HFFc6 (cell line): ENCODE data around the gene ZNF407. TPM values are rescaled to one million over a fixed set of nuclear protein-coding genes. Genes with fewer than 3 reads are reported as not detected.

Experiments used
- DNase-seq: peaks from one replicate; pipeline ENCODE4 v3.0.0-alpha.2; 2018
- H3K27ac Mint-ChIP-seq: 2 replicates; pipeline ENCODE4 v1.8.0; 2020; ENCODE audit warnings: mild to moderate bottlenecking, mixed read lengths
- H3K27me3 Mint-ChIP-seq: 2 replicates; pipeline ENCODE4 v1.8.0; 2021; ENCODE audit warnings: mild to moderate bottlenecking, moderate library complexity, mixed read lengths; ENCODE audit not compliant: insufficient read depth
- H3K36me3 Mint-ChIP-seq: 2 replicates; pipeline ENCODE4 v1.8.0; 2021; ENCODE audit warnings: low read depth, mixed read lengths
- H3K4me1 Mint-ChIP-seq: 2 replicates; pipeline ENCODE4 v1.8.0; 2020; ENCODE audit warnings: low read depth, mixed read lengths
- H3K4me3 Mint-ChIP-seq: 2 replicates; pipeline ENCODE4 v1.8.0; 2020; ENCODE audit warnings: mild to moderate bottlenecking, moderate library complexity, mixed read lengths
- H3K9me3 Mint-ChIP-seq: 2 replicates; pipeline ENCODE4 v1.8.0; 2020; ENCODE audit warnings: mild to moderate bottlenecking, mixed read lengths
- total RNA-seq, 6 experiments: library from RNA; stranded (reverse); fragmentation: NEBNext Ultra II Directional; extraction: Animal tissue kit (Norgen Biotek cat#: 25700); gene quantifications; 2 replicates in 1 of 6; 3 replicates in 5 of 6; pipeline ENCODE4 v1.2.3, GENCODE V29; 2021
- TF ChIP-seq, protein P1 (sequence below): fragments of 200-600 bp; sonication (generic); IDR thresholded peaks from 2 replicates; pipeline ENCODE4 v1.5.0; 2021; ENCODE audit warnings: antibody characterized with exemption, mild to moderate bottlenecking

The ZNF407 gene
- total RNA-seq, 6 experiments from 2014 or later = 7.9 to 9.7 (median 9.1) TPM

DNA sequence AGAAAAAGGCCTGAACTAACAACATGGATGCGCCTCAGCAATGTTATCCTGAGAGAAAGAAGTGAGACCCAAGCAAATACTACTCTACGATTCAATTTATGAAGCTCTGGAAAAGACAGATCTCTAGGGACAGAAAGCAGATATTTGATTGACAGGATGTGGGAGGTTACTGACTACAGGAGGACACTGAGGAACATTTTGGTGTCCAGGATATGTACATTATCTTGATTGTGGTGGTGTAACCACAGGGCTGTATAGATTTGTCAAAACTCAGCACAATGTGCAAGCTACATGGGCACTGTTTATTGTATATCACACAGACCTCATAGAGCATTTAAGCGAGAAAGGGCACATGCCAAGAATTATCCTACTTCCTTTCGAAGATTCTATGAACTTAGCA is 391.5 kb downstream of the ZNF407 start:
- DNase-seq = no peak
- H3K36me3 Mint-ChIP-seq = no peaks in the 10 kb centered on the region
- H3K9me3 Mint-ChIP-seq = no peaks in the 10 kb centered on the region
- peaks cover 15% of the 10 kb centered on the region for H3K4me1 Mint-ChIP-seq
- H3K27me3 Mint-ChIP-seq = no peaks in the 10 kb centered on the region
- TF ChIP-seq, protein P1, sequence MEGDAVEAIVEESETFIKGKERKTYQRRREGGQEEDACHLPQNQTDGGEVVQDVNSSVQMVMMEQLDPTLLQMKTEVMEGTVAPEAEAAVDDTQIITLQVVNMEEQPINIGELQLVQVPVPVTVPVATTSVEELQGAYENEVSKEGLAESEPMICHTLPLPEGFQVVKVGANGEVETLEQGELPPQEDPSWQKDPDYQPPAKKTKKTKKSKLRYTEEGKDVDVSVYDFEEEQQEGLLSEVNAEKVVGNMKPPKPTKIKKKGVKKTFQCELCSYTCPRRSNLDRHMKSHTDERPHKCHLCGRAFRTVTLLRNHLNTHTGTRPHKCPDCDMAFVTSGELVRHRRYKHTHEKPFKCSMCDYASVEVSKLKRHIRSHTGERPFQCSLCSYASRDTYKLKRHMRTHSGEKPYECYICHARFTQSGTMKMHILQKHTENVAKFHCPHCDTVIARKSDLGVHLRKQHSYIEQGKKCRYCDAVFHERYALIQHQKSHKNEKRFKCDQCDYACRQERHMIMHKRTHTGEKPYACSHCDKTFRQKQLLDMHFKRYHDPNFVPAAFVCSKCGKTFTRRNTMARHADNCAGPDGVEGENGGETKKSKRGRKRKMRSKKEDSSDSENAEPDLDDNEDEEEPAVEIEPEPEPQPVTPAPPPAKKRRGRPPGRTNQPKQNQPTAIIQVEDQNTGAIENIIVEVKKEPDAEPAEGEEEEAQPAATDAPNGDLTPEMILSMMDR = no peak
- H3K4me3 Mint-ChIP-seq = no peak overlapping the region
- H3K27ac Mint-ChIP-seq = no peak overlapping the region

DNA sequence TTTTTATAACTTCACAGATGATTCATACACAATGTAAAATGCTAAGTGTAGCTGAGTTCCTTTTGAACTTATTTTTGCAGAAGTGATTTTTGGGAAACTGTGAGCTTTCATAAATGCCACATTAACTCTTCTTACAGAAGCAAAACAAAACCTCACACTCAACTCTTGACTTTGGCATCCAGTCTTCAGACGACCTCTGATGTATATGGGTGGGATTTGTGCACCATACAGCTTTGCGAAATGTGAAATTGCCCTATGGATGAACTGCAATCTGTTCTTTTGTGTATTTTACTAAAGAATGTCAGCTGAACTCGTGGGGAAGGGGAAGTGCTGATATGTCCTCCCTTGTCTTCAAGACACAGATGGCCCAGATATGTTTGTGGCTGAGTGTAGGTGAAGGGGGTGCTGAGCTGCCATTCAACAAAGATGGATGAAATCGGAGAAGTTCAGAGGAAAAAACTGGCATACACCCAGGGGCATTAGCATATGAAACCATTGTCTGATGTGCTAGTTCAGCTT is 393.0 kb downstream of the ZNF407 start:
- TF ChIP-seq, protein P1 = no peak
- no peaks in the 10 kb centered on the region; the same call in 1 of the 2 replicates for H3K27me3 Mint-ChIP-seq
- peaks cover 30% of the 10 kb centered on the region for H3K4me1 Mint-ChIP-seq
- no peak overlapping the region for H3K27ac Mint-ChIP-seq
- DNase-seq = no peak
- H3K9me3 Mint-ChIP-seq = no peaks in the 10 kb centered on the region
- no peaks in the 10 kb centered on the region for H3K36me3 Mint-ChIP-seq
- H3K4me3 Mint-ChIP-seq = no peak overlapping the region

DNA sequence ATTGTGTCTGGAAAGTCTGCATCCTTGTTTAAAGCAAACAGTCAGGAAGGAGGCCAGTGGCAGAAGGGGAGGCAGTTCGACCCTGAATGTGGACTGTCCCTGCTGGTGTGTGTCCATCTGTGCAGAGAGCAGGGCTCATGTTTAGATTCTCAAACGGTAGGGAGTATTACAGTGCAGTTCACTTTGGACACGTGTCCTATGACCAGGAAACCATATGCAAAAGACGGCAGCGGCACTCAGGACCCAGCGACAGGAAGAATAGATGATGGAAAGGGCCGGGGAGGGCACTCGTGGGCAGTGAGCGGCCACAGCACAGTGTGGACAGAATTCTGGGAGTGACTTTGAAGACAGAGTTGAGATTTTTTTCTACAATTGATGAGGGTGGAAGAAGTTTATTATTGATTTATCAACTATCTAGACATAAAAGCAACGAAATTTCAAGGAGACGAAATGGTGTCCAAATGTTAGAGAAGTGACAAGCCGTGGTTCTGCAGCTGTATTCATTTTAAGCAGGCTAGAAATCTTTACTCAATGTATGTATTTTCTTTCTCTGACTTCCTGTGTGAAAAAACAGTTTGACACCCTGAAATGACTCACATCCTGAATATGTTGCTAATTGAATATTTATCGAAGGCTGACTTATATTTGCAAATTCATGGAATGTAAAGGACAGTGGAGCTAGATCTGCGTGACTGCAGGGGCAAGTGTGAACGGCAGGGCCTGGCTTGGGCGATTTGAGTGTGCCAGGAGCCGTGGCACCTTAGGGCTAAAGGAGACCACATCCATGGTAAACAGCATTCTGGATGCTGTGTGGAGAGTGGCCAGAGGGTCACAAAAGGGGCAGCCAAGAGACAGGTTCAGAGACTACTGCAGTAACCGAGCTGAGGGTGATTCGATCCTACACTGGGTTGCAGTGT is 397.1 kb downstream of the ZNF407 start:
- peak overlapping the region; percentile 6; the same call in 1 of the 2 replicates for H3K4me3 Mint-ChIP-seq
- H3K27me3 Mint-ChIP-seq = no peaks in the 10 kb centered on the region; the same call in 1 of the 2 replicates

DNA sequence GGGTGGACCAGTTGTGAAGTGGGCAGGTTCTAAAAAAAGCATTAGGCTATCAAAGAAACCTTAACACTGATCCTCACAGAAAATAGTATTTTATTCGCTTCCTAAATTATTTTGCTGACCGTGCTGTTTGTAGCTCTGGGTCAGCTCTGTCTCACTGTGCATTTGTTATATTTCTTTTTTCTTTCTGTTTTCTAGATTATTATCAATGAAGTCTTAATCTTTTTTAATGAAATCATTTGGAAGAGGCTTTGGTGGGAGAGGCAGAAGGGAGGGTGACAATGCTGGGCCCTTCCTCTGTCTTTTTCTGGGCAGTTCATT is 397.7 kb downstream of the ZNF407 start:
- Mint-ChIP-seq H3K36me3 (no peaks in the 10 kb centered on the region), H3K9me3 (no peaks in the 10 kb centered on the region), H3K27ac (peak overlapping the region; percentile 49; the same call in 1 of the 2 replicates), H3K4me3 (no peak overlapping the region), H3K27me3 (no peaks in the 10 kb centered on the region; the same call in 1 of the 2 replicates), H3K4me1 (peaks cover 26% of the 10 kb centered on the region)
- DNase-seq = no peak
- TF ChIP-seq, protein P1 = no peak

More for the DNA sequence above, 397.1 kb downstream of the ZNF407 start:
- Mint-ChIP-seq H3K9me3 (no peaks in the 10 kb centered on the region), H3K4me1 (peaks cover 30% of the 10 kb centered on the region), H3K36me3 (no peaks in the 10 kb centered on the region), H3K27ac (peak overlapping the region; percentile 49)
- TF ChIP-seq, protein P1 = no peak
- no peak for DNase-seq

DNA sequence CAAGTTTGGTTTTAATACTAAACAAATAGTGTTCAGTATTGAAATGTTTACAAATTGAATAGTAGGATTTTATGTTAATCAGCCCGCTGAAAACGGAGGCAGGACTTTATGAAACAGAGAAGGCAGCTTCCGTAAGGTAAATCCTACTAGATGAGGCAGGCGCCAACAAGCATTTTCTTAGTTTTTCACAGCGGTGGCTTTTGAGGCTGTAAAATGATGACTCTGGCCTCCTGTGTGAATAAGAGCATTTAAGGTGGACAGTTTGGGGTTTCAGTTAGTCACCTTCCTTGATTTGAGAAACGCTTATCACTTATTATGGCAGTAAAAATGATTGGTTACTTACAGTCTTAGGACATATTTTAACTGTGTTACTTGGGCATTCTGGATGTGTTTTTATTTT is 398.4 kb downstream of the ZNF407 start:
- Mint-ChIP-seq H3K9me3 (no peaks in the 10 kb centered on the region), H3K27ac (no peak overlapping the region), H3K4me3 (no peak overlapping the region), H3K4me1 (peaks cover 20% of the 10 kb centered on the region), H3K36me3 (no peaks in the 10 kb centered on the region), H3K27me3 (no peaks in the 10 kb centered on the region; the same call in 1 of the 2 replicates)
- TF ChIP-seq, protein P1 = no peak
- DNase-seq = no peak
